Gastrocnemius medialis (tissue), 4 donors: Measurements from ENCODE around the gene ZBTB7B.
A peak's percentile ranks its signal among the peaks of the same experiment; 100 is the strongest.

Experiments used
- CTCF ChIP-seq, 5 experiments: fragments of 450-650 bp in 3 of 5; fragments of 200-600 bp in 2 of 5; sonication (generic) in 2 of 5; IDR thresholded peaks in 4 of 5; conservative IDR thresholded peaks in 1 of 5; 1 replicate in 4 of 5; 2 replicates in 1 of 5; pipeline ENCODE4 v1.5.1; 2016 to 2019; ENCODE audit warnings: antibody characterized with exemption in 5 of 5, mild to moderate bottlenecking in 3 of 5, moderate library complexity in 3 of 5
- POLR2A ChIP-seq, 2 donors: fragments of 450-650 bp; IDR thresholded peaks; one replicate each; pipeline ENCODE4 v1.6.1; 2017; ENCODE audit warnings: antibody characterized with exemption in 2 of 2, mild to moderate bottlenecking in 2 of 2, moderate library complexity in 2 of 2

- TF ChIP-seq CTCF (IDR thresholded peaks at IDR 0.05 in 4 of 5, conservative IDR thresholded peaks at IDR 0.05 in 1 of 5) (peak; percentile 59 to 88 (median 84)), POLR2A (IDR thresholded peaks at IDR 0.05) (peak; percentile 85 to 87)
Measured at GRCh38 chr1:154961207-154962155, 41.1 kb upstream of the ZBTB7B start, which contains the start of gene PYGO2.
